Measurements from ENCODE around the gene TMUB1. TPM values are rescaled to one million over a fixed set of nuclear protein-coding genes. Genes with fewer than 3 reads are reported as not detected.

Gene TMUB1
- total RNA-seq, 1 donor from 2014 or later: 30.1 TPM

DNA sequence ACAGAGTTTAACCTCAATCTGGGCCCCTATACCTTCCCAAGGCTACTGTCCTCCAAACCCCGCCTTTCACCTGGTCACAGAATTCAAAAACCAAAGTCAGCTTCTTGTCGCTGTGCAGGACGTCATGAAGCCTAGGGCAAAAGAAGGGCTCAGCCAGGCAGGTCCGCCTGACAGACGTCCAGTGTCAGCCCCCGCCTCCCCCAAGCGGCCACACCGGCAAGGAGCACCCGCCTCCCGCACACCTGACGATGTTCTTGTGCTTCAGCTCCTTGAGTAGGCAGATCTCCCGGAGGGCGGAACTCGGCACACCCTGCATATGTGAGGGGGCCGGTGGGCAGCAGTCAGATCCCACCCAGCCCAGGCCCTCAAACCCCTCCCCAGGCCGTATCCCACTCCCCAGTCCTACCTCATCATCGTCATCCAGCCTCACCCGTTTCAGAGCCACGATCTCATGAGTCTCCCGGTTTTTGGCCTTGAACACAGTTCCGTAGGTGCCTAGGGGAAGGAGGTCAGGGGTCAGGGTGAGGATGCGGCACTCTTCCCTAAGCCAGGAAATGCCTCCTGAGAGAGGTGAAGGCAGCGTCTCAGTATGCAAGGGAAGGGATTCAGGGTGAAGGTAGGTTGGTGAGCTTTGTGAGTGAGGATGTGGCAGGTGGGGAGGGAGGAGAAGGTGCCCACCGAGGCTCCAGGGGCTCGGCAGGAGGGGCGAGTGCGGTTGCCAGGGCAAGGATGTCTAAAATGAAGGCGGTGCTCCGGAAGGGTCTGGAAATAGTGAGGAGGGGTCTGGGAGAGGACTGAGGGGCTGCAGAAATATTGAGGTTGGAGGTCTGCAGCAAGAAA is 26.4 kb downstream of the TMUB1 start:
- Histone ChIP-seq H3K4me3 (peak overlapping the region; percentile 93), H3K27ac (replicated peaks) (peak overlapping the region; percentile 97), H3K36me3 (no peaks in the 10 kb centered on the region), H3K4me1 (peaks cover 48% of the 10 kb centered on the region), H3K27me3 (ENCODE audit: low read depth) (no peaks in the 10 kb centered on the region), H3K9me3 (replicated peaks) (no peaks in the 10 kb centered on the region)
- intact Hi-C loops (cut with micrococcal nuclease): no loop called here
- TF ChIP-seq, protein P1, sequence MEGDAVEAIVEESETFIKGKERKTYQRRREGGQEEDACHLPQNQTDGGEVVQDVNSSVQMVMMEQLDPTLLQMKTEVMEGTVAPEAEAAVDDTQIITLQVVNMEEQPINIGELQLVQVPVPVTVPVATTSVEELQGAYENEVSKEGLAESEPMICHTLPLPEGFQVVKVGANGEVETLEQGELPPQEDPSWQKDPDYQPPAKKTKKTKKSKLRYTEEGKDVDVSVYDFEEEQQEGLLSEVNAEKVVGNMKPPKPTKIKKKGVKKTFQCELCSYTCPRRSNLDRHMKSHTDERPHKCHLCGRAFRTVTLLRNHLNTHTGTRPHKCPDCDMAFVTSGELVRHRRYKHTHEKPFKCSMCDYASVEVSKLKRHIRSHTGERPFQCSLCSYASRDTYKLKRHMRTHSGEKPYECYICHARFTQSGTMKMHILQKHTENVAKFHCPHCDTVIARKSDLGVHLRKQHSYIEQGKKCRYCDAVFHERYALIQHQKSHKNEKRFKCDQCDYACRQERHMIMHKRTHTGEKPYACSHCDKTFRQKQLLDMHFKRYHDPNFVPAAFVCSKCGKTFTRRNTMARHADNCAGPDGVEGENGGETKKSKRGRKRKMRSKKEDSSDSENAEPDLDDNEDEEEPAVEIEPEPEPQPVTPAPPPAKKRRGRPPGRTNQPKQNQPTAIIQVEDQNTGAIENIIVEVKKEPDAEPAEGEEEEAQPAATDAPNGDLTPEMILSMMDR (IDR thresholded peaks at IDR 0.05; ENCODE audit: borderline replicate concordance): no peak
- DNase-seq: no peak

DNA sequence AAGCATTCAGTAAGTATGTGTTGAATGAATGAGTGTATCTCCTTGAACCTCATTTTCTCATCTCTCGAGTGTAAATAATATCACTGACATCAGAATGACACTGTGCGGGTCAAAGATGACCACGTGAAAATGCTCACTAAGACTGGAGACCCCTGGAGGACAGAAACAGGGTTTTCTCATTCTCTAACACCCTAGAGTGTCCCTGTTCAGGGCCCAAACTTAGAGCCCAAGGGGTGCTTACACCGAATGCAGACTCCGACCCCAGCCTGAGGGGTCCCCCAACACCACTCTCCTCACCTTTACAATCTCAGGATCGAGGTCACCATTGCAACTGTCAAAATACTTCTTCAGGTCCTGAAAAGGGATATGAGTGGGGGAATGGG is 27.0 kb downstream of the TMUB1 start:
- Histone ChIP-seq H3K27me3 (ENCODE audit: low read depth) (no peaks in the 10 kb centered on the region), H3K4me3 (no peak overlapping the region), H3K36me3 (no peaks in the 10 kb centered on the region), H3K4me1 (peaks cover 45% of the 10 kb centered on the region), H3K27ac (replicated peaks) (no peak overlapping the region), H3K9me3 (replicated peaks) (no peaks in the 10 kb centered on the region)
- no peak for DNase-seq
- TF ChIP-seq, protein P1 (IDR thresholded peaks at IDR 0.05; ENCODE audit: borderline replicate concordance): no peak
- intact Hi-C loops (cut with micrococcal nuclease): no loop called here

DNA sequence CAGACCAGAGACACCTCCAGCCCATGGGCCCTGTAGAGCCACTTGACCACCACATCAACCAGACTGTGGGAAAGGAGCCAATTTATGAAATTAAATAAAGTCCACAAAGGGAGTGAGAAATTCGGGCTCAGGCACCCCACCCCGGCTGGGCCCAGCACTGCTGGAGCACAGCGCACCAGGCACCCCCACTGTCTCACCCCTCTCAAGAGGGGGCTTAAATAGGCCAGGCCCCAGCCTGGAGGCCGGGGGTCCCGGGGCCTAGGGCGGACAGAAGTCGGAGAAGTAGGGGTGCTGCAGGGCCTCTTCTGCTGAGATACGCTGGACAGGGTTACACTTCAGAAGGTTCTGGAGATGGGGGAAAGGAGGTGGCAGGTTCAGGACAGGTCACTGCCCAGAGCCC is 29.5 kb downstream of the TMUB1 start:
- no peaks in the 10 kb centered on the region for H3K9me3 ChIP-seq (replicated peaks)
- H3K36me3 ChIP-seq: no peaks in the 10 kb centered on the region
- H3K4me1 ChIP-seq: peaks cover 28% of the 10 kb centered on the region
- intact Hi-C loops (cut with micrococcal nuclease): no loop called here
- H3K27me3 ChIP-seq (ENCODE audit: low read depth): peaks cover 8% of the 10 kb centered on the region
- TF ChIP-seq, protein P1 (IDR thresholded peaks at IDR 0.05; ENCODE audit: borderline replicate concordance): no peak
- no peak for DNase-seq
- no peak overlapping the region for H3K27ac ChIP-seq (replicated peaks)
- no peak overlapping the region for H3K4me3 ChIP-seq

DNA sequence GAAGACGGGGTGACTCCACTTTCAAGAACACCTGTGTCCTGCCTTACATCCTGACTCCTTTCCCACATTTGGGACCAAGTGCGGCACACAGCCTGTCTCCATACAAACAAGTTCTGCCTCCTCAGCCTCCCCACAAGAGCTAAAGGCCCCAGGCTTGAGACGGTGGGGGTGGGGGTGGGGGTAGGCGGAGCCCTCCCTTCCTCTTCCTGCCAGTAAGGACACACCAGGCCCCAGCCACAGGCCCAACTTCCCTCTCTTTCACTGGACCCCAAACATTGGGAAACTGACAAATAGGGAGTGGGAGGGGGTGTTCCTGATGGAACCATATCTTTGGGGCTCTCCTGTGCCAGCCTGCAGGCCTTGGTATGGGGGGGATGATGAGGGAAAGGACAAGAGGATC is 30.2 kb downstream of the TMUB1 start:
- intact Hi-C loops (cut with micrococcal nuclease): no loop called here

DNA sequence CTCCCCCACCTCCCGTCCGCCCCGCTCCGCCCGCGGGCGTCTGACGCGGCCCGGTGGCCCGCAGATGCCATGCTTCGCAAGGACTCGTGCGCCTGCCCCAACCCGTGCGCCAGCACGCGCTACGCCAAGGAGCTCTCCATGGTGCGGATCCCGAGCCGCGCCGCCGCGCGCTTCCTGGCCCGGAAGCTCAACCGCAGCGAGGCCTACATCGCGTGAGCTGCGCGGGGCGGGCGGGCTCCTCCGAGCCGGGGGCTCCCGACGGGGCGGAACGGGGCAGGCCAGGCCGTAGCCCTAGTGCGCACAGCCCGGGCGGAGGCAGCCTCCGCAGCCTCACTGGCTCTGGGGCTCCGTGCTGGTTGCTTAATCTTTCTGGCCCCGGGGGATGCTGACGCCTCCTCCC is 32.2 kb downstream of the TMUB1 start:
- Histone ChIP-seq H3K4me1 (peaks cover 10% of the 10 kb centered on the region), H3K27ac (replicated peaks) (no peak overlapping the region), H3K9me3 (replicated peaks) (no peaks in the 10 kb centered on the region), H3K27me3 (ENCODE audit: low read depth) (peaks cover 8% of the 10 kb centered on the region), H3K36me3 (no peaks in the 10 kb centered on the region), H3K4me3 (peak overlapping the region; percentile 36)
- TF ChIP-seq, protein P1 (IDR thresholded peaks at IDR 0.05; ENCODE audit: borderline replicate concordance): no peak
- peak; percentile 52 for DNase-seq
- intact Hi-C loops (cut with micrococcal nuclease): no loop called here

More for the DNA sequence above, 30.2 kb downstream of the TMUB1 start:
- no peak overlapping the region for H3K4me3 ChIP-seq
- TF ChIP-seq, protein P1 (IDR thresholded peaks at IDR 0.05; ENCODE audit: borderline replicate concordance): no peak
- DNase-seq: no peak
- H3K36me3 ChIP-seq: no peaks in the 10 kb centered on the region
- peaks cover 8% of the 10 kb centered on the region for H3K27me3 ChIP-seq (ENCODE audit: low read depth)
- no peak overlapping the region for H3K27ac ChIP-seq (replicated peaks)
- peaks cover 22% of the 10 kb centered on the region for H3K4me1 ChIP-seq
- H3K9me3 ChIP-seq (replicated peaks): no peaks in the 10 kb centered on the region

All from left ventricle myocardium inferior (tissue), 1 donor.